ENCODE results near the gene KIF16B.
"Not testable (repeated sequence)": the region's sequence is repeated elsewhere in the genome, so short reads cannot be mapped to it uniquely, and the experiment has no call there.

The KIF16B gene

DNA sequence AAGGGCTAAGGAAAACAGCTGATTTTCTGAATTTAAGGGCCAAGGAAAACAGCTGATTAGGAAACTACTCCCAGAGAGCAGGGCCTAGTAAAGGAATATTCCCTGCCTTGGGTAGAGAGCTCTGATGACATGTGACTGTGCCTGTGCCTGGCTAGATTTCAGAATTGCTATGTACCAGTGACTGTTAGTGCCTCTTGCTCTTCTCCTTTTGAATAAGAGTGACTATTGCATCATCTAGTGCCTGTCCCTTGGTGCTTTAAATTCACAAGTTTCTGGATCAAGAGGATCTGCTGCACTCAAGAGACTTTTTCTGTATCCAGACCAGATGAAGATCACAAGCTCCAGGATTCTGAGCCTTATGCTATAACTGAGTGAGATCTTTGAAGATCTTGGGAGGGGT lies 332.9 kb downstream of the KIF16B start:
- no peak for FAIRE-seq

GRCh38 chr20:16236589-16237241 lies 336.5 kb downstream of the KIF16B start:
- no peak for FAIRE-seq
- DNase-seq (ENCODE audit: extremely low spot score, insufficient read length, low read depth): no peak

More for the DNA sequence above, 332.9 kb downstream of the KIF16B start:
- DNase-seq (ENCODE audit: extremely low spot score, insufficient read length, low read depth): no peak

GRCh38 chr20:16230402-16230801 lies 342.8 kb downstream of the KIF16B start:
- DNase-seq (ENCODE audit: extremely low spot score, insufficient read length, low read depth) (no peak), FAIRE-seq (no peak)

- FAIRE-seq: no peak
- no peak for DNase-seq (ENCODE audit: extremely low spot score, insufficient read length, low read depth)
Observed at GRCh38 chr20:16229813-16230212, 343.4 kb downstream of the KIF16B start.

GRCh38 chr20:16228722-16229121 lies 344.5 kb downstream of the KIF16B start:
- no peak for DNase-seq (ENCODE audit: extremely low spot score, insufficient read length, low read depth)
- no peak for FAIRE-seq

- FAIRE-seq; DNase-seq (ENCODE audit: extremely low spot score, insufficient read length, low read depth): not testable (repeated sequence)
Observed at GRCh38 chr20:16226961-16227360, 346.3 kb downstream of the KIF16B start.

- FAIRE-seq: no peak
- no peak for DNase-seq (ENCODE audit: extremely low spot score, insufficient read length, low read depth)
Observed at GRCh38 chr20:16224836-16225235, 348.4 kb downstream of the KIF16B start.

- FAIRE-seq: no peak
- no peak for DNase-seq (ENCODE audit: extremely low spot score, insufficient read length, low read depth)
Observed at GRCh38 chr20:16222859-16223411, 350.3 kb downstream of the KIF16B start.
